ENCODE data around the gene SSTR4.

SSTR4 gene

GRCh38 chr20:23060629-23061028 is 25.5 kb downstream of the SSTR4 start:
- no peak for DNase-seq (ENCODE audit: low read depth)
- no peak for TF ChIP-seq CTCF (IDR thresholded peaks at IDR 0.05; ENCODE audit: low read depth, low read length, missing control alignments)
- no peak overlapping the region for H3K4me3 ChIP-seq (ENCODE audit: low read depth, low read length)
- in situ Hi-C loops (cut with HindIII; ENCODE audit: low sequenced_read_pairs), result loop anchor here (5.0 kb wide), 1 partner anchor 57 kb away; no protein-coding TSS in a partner anchor

- no peak for DNase-seq (ENCODE audit: low read depth)
- no peak overlapping the region for H3K4me3 ChIP-seq (ENCODE audit: low read depth, low read length)
- in situ Hi-C loops (cut with HindIII; ENCODE audit: low sequenced_read_pairs), result loop anchor here (5.0 kb wide), 1 partner anchor 56 kb away; no protein-coding TSS in a partner anchor
- no peak for TF ChIP-seq CTCF (IDR thresholded peaks at IDR 0.05; ENCODE audit: low read depth, low read length, missing control alignments)
Measured at GRCh38 chr20:23061262-23061661, 26.1 kb downstream of the SSTR4 start.

- no peak for DNase-seq (ENCODE audit: low read depth)
- no peak overlapping the region for H3K4me3 ChIP-seq (ENCODE audit: low read depth, low read length)
- in situ Hi-C loops (cut with HindIII; ENCODE audit: low sequenced_read_pairs), result loop anchor here (5.0 kb wide), 1 partner anchor 55 kb away; no protein-coding TSS in a partner anchor
Measured at GRCh38 chr20:23061734-23062561, 26.8 kb downstream of the SSTR4 start.

GRCh38 chr20:23062632-23063031 is 27.5 kb downstream of the SSTR4 start:
- no peak overlapping the region for H3K4me3 ChIP-seq (ENCODE audit: low read depth, low read length)
- in situ Hi-C loops (cut with HindIII; ENCODE audit: low sequenced_read_pairs), result loop anchor here (5.0 kb wide), 1 partner anchor 55 kb away; no protein-coding TSS in a partner anchor
- DNase-seq (ENCODE audit: low read depth), result no peak
- TF ChIP-seq CTCF (IDR thresholded peaks at IDR 0.05; ENCODE audit: low read depth, low read length, missing control alignments), result no peak

More at GRCh38 chr20:23061734-23062561, 26.8 kb downstream of the SSTR4 start:
- peak; percentile 51 for TF ChIP-seq CTCF (IDR thresholded peaks at IDR 0.05; ENCODE audit: low read depth, low read length, missing control alignments)

GRCh38 chr20:23063168-23063567 is 28.1 kb downstream of the SSTR4 start:
- H3K4me3 ChIP-seq (ENCODE audit: low read depth, low read length), result no peak overlapping the region
- in situ Hi-C loops (cut with HindIII; ENCODE audit: low sequenced_read_pairs), result loop anchor here (5.0 kb wide), 1 partner anchor 54 kb away; no protein-coding TSS in a partner anchor
- DNase-seq (ENCODE audit: low read depth), result no peak
- TF ChIP-seq CTCF (IDR thresholded peaks at IDR 0.05; ENCODE audit: low read depth, low read length, missing control alignments), result no peak

- in situ Hi-C loops (cut with HindIII; ENCODE audit: low sequenced_read_pairs), result loop anchor here (5.0 kb wide), 1 partner anchor 54 kb away; no protein-coding TSS in a partner anchor
- TF ChIP-seq CTCF (IDR thresholded peaks at IDR 0.05; ENCODE audit: low read depth, low read length, missing control alignments), result no peak
- DNase-seq (ENCODE audit: low read depth), result no peak
Measured at GRCh38 chr20:23063581-23063980, 28.5 kb downstream of the SSTR4 start.

More at GRCh38 chr20:23063581-23063980, 28.5 kb downstream of the SSTR4 start:
- no peak overlapping the region for H3K4me3 ChIP-seq (ENCODE audit: low read depth, low read length)
